ENCODE data around the gene NFATC3. TPM values are rescaled to one million over a fixed set of nuclear protein-coding genes. Genes with fewer than 3 reads are reported as not detected.
"Not testable (repeated sequence)": the region's sequence is repeated elsewhere in the genome, so short reads cannot be mapped to it uniquely, and the experiment has no call there.

Gene NFATC3
- total RNA-seq, 2 donors from 2014 or later = 25.9 to 28.9 TPM

GRCh38 chr16:68136515-68136914 is 51.3 kb downstream of the NFATC3 start:
- intact Hi-C loops (cut with DNase I) = no loop called here
- ATAC-seq (no peak), DNase-seq (no peak)

DNA sequence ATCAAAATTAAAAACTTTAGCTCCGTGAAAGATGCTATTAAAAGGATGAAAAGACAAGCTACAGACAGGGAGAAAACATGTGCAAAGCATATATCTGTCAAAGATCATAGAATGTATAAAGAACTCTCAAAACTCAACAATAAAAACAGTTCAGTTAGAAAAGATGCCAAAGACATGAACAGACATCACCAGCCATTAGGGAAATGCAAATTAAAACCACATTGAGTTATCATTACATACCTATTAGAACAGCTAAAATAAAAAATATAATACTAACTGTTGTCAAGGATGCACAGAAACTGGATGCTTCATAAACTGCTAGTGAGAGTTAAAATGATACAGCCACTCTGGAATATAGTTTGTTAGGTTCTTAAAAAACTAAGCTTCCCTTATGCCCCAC is 58.8 kb downstream of the NFATC3 start:
- no peak for DNase-seq
- intact Hi-C loops (cut with DNase I) = no loop called here
- no peak for ATAC-seq

DNA sequence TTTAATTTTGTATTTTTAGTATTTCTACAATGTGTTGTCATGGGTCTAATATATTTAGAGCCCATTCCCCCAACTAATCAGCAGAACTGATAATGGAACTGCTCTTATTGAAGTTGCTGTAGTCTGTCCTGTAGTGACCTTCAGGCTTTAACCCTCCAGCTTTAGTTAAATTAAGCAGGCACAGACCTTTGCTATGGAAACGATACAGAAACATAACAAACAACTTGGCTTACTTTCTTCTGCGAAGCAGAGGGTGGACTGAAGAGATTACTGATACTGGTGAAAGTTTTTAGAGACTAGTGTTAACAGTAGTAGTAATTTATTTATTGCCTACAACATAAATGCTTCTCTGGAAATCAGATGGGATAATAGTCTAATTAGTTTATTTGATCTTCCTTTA is 61.4 kb downstream of the NFATC3 start:
- peak; percentile 78 to 90 for ATAC-seq
- intact Hi-C loops (cut with DNase I) = no loop called here
- DNase-seq = no peak

GRCh38 chr16:68147444-68147843 is 62.3 kb downstream of the NFATC3 start:
- DNase-seq (no peak), ATAC-seq (peak in 1 of 2 donors; percentile 19)
- intact Hi-C loops (cut with DNase I) = no loop called here

- intact Hi-C loops (cut with DNase I) = no loop called here
- DNase-seq = no peak
- no peak for ATAC-seq
These were observed 64.4 kb downstream of the NFATC3 start for GRCh38 chr16:68149596-68149995.

DNA sequence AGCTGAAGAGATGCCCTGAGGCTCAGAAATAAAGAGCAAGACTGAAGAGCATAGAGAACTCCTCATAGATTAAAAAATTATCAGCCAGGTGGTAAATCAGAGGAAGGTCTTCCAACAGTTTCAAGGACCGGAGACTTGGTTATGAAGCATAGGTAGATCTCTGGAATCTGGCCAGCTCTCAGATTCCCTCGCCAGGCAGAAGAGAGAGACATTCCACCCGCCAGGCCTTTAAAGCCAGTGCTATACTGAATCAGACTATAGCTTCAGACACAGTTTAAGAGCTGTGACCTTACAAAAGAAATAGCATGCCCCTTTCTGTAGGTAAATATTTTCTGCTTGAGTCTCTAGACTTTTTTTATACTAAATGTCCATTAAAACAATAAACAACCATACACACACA is 70.3 kb downstream of the NFATC3 start:
- ATAC-seq (no peak), DNase-seq (no peak)
- intact Hi-C loops (cut with DNase I) = no loop called here

GRCh38 chr16:68162413-68162812 is 77.2 kb downstream of the NFATC3 start:
- ATAC-seq (no peak), DNase-seq (no peak)
- intact Hi-C loops (cut with DNase I) = loop anchor here in 1 of 2 donors (1.0 kb wide), 1 partner anchor 17 kb away; no protein-coding TSS in a partner anchor

DNA sequence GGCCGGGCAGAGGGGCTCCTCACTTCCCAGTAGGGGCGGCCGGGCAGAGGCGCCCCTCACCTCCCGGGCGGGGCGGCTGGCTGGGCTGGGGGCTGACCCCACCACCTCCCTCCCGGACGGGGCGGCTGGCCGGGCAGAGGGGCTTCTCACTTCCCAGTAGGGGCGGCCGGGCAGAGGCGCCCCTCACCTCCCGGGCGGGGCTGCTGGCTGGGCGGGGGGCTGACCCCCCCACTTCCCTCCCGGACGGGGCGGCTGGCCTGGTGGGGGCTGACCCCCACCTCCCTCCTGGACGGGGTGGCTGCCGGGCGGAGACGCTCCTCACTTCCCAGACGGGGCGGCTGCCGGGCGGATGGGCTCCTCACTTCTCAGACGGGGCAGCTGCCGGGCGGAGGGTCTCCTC is 78.1 kb downstream of the NFATC3 start:
- ATAC-seq; intact Hi-C loops (cut with DNase I); DNase-seq: not testable (repeated sequence)

DNA sequence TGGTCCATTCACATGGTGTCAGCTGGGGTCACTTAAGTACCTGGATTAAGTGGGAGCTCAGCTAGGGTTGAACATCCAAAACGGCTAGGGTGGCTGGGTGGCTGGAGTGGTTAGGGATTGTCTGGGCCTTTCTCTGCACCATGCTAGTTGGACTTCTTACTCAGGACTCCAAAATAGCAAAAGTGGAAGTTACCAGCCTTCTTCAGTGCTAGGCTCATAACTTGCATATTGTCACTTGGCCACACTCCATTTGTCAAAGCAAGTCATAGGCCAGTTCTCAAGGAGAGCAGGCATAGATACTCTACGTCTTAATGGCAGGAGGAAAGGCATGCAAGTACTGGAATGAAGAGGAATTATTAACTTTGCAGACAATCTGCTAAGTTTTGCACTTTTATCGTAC is 81.1 kb downstream of the NFATC3 start:
- intact Hi-C loops (cut with DNase I) = no loop called here
- no peak for DNase-seq
- ATAC-seq = no peak

DNA sequence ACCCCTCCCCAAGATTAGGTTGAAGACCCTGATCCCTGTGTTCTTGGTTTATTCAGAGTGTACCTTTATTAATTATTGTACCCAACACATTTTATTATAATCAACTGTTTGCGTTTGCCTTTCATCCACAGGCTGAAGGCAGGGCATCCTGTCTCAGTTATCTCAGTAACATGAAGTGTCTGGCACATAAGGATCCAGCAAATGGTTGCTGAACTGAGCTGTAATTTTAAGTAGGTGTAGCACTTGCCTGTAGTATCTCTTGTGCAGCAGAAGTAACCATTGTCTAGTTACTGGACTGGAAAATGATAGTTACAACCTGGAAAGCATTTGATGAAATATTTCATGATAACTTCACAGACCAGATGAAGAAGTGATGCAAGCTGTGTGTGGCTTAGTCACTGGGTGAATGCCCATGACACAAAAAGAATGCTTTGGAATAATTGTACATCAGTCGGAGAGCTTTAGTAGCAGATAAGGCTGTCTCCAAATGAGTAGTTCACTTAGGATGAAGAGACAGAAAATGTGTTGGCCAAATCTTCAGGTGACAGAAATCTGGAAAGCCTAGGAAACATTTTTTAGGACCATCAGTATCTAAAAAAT is 94.1 kb downstream of the NFATC3 start:
- peak in 1 of 2 donors; percentile 53 for ATAC-seq
- DNase-seq = no peak
- intact Hi-C loops (cut with DNase I) = no loop called here

- ATAC-seq = no peak
- intact Hi-C loops (cut with DNase I) = no loop called here
- no peak for DNase-seq
These were observed 94.7 kb downstream of the NFATC3 start for GRCh38 chr16:68179855-68180254.

- DNase-seq (no peak), ATAC-seq (no peak)
- intact Hi-C loops (cut with DNase I) = no loop called here
These were observed 97.9 kb downstream of the NFATC3 start for GRCh38 chr16:68183046-68183445.

DNA sequence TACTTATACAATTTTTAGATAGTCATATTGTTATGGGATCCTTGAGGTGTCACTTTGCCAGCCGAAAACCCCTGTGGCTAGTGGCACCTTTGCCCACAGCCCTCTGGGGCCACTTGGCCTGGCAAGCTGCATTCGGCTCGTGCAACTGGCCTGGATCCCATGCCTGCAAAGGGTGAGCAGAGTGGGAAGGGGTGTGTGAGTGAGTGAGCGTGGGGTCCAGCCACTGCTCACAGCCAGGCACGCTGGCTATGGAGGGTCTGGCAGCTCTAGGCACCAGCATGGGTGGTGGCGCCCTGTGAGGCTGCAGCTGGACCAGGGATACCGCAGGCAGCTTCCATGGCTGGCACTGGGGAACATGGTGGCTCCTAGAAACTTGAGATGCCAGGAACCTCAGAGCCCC is 101.7 kb downstream of the NFATC3 start:
- ATAC-seq (no peak), DNase-seq (no peak)
- intact Hi-C loops (cut with DNase I) = no loop called here

DNA sequence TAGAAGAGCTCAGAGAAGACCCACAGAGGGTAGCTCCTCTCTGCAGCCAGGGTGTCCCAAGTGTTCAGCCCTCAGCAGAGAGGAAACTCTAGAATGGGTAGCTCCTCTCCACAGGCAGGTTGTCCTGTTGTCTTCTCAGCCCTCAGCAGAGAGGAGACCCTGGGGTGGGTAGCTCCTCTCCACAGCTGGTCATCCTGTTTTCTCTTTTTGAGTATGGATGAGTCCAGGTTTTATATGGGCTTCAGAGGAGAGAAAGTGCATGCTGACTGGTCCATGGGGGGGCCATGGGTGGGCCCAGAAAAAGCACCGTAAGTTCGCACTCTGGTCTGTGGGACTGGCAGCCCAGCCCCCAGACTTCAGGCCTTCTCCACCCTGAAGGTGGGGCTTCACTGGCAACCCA is 102.3 kb downstream of the NFATC3 start:
- no peak for ATAC-seq
- DNase-seq = no peak
- intact Hi-C loops (cut with DNase I) = no loop called here

GRCh38 chr16:68188170-68188569 is 103.0 kb downstream of the NFATC3 start:
- no peak for ATAC-seq
- intact Hi-C loops (cut with DNase I) = no loop called here

GRCh38 chr16:68190081-68190480 is 104.9 kb downstream of the NFATC3 start:
- ATAC-seq (no peak), DNase-seq (no peak)
- intact Hi-C loops (cut with DNase I) = no loop called here

More at GRCh38 chr16:68188170-68188569, 103.0 kb downstream of the NFATC3 start:
- no peak for DNase-seq

- ATAC-seq (no peak), DNase-seq (no peak)
- intact Hi-C loops (cut with DNase I) = no loop called here
These were observed 105.8 kb downstream of the NFATC3 start for GRCh38 chr16:68190736-68191510.

GRCh38 chr16:68194251-68194650 is 109.1 kb downstream of the NFATC3 start:
- no peak for DNase-seq
- ATAC-seq = no peak

GRCh38 chr16:68197250-68197649 is 112.1 kb downstream of the NFATC3 start:
- no peak for ATAC-seq
- intact Hi-C loops (cut with DNase I) = no loop called here
- DNase-seq = no peak

More at GRCh38 chr16:68194251-68194650, 109.1 kb downstream of the NFATC3 start:
- intact Hi-C loops (cut with DNase I) = no loop called here

- DNase-seq = no peak
- intact Hi-C loops (cut with DNase I) = no loop called here
These were observed 115.1 kb downstream of the NFATC3 start for GRCh38 chr16:68200088-68200783.

More at GRCh38 chr16:68200088-68200783, 115.1 kb downstream of the NFATC3 start:
- peak in 1 of 2 donors; percentile 61 for ATAC-seq

Measured in left cardiac atrium (tissue), 4 donors.